ENCODE measurements around the gene PPP1R13L. TPM values are rescaled to one million over a fixed set of nuclear protein-coding genes. Genes with fewer than 3 reads are reported as not detected.

PPP1R13L gene
- total and polyA plus RNA-seq, 2 donors (not counting 1 experiment from before 2014, with no cell fraction given) = 3.0 to 5.8 TPM

DNA sequence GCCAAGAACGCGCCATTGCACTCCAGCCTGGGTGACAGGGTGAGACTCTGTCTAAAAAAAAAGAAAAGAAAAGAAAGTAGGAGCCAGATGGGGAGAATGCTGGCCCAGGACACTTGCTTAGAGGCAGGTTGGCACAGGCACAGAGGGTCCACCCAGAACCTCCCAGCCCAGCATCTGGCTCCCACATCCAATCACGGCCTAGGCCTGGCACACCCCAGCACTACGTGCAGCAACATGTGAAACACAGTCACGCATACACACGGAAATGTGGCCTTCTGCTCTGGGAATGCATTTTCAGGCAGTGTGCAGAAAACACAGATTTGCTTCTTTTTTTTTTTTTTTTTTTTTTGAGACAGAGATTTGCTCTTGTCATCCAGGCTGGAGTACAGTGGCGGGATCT lies 42.1 kb upstream of the PPP1R13L start:
- H3K4me1 ChIP-seq (ENCODE audit: control insufficient read depth, extremely low read depth, insufficient read depth, low read length) = peaks cover 11% of the 10 kb centered on the region
- TF ChIP-seq EZH2 (IDR thresholded peaks at IDR 0.05; ENCODE audit: low read length, missing control alignments) = no peak
- TF ChIP-seq, protein P1, sequence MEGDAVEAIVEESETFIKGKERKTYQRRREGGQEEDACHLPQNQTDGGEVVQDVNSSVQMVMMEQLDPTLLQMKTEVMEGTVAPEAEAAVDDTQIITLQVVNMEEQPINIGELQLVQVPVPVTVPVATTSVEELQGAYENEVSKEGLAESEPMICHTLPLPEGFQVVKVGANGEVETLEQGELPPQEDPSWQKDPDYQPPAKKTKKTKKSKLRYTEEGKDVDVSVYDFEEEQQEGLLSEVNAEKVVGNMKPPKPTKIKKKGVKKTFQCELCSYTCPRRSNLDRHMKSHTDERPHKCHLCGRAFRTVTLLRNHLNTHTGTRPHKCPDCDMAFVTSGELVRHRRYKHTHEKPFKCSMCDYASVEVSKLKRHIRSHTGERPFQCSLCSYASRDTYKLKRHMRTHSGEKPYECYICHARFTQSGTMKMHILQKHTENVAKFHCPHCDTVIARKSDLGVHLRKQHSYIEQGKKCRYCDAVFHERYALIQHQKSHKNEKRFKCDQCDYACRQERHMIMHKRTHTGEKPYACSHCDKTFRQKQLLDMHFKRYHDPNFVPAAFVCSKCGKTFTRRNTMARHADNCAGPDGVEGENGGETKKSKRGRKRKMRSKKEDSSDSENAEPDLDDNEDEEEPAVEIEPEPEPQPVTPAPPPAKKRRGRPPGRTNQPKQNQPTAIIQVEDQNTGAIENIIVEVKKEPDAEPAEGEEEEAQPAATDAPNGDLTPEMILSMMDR (conservative IDR thresholded peaks at IDR 0.05 in 1 of 2, IDR thresholded peaks at IDR 0.05 in 1 of 2; ENCODE audit: low read depth in 1 of 2, low read length in 2 of 2) = no peak
- H3K9ac ChIP-seq (ENCODE audit: insufficient read depth, low read length) = no peak overlapping the region
- H3K79me2 ChIP-seq (ENCODE audit: control insufficient read depth, insufficient read depth, low read length) = no peaks in the 10 kb centered on the region
- no peak overlapping the region for H3K4me3 ChIP-seq (replicated peaks in 1 of 4; ENCODE audit: control extremely low read depth in 1 of 4, insufficient read depth in 1 of 4, low read depth in 3 of 4, low read length in 4 of 4)
- no peaks in the 10 kb centered on the region for H4K20me1 ChIP-seq (ENCODE audit: control insufficient read depth, extremely low read depth, insufficient read depth, low read length)
- H3K27ac ChIP-seq (ENCODE audit: insufficient read depth, low read length) = no peak overlapping the region
- no peak overlapping the region for H3K4me2 ChIP-seq (ENCODE audit: extremely low read depth, insufficient read depth, low read length)
- H3K9me3 ChIP-seq (ENCODE audit: control insufficient read depth, insufficient read depth, low read depth, low read length) = no peaks in the 10 kb centered on the region
- H3K27me3 ChIP-seq (ENCODE audit: control insufficient read depth, insufficient read depth, low read length) = no peaks in the 10 kb centered on the region
- H3K36me3 ChIP-seq (ENCODE audit: control insufficient read depth, insufficient read depth, low read length) = no peaks in the 10 kb centered on the region
- H2AFZ ChIP-seq (ENCODE audit: low read length) = no peak overlapping the region
- DNase-seq (ENCODE audit: low read depth in 2 of 2) = no peak

- no peak overlapping the region for H3K4me3 ChIP-seq (replicated peaks in 1 of 4; ENCODE audit: control extremely low read depth in 1 of 4, insufficient read depth in 1 of 4, low read depth in 3 of 4, low read length in 4 of 4)
Observed at GRCh38 chr19:45446295-45446694, 41.4 kb upstream of the PPP1R13L start.

GRCh38 chr19:45445139-45445538 lies 40.3 kb upstream of the PPP1R13L start:
- Histone ChIP-seq H3K4me1 (ENCODE audit: control insufficient read depth, extremely low read depth, insufficient read depth, low read length) (peaks cover 16% of the 10 kb centered on the region), H3K4me3 (replicated peaks in 1 of 4; ENCODE audit: control extremely low read depth in 1 of 4, insufficient read depth in 1 of 4, low read depth in 3 of 4, low read length in 4 of 4) (no peak overlapping the region), H3K79me2 (ENCODE audit: control insufficient read depth, insufficient read depth, low read length) (no peaks in the 10 kb centered on the region), H3K9me3 (ENCODE audit: control insufficient read depth, insufficient read depth, low read depth, low read length) (no peaks in the 10 kb centered on the region), H3K36me3 (ENCODE audit: control insufficient read depth, insufficient read depth, low read length) (no peaks in the 10 kb centered on the region), H3K4me2 (ENCODE audit: extremely low read depth, insufficient read depth, low read length) (no peak overlapping the region), H3K27ac (ENCODE audit: insufficient read depth, low read length) (no peak overlapping the region), H2AFZ (ENCODE audit: low read length) (no peak overlapping the region), H3K27me3 (ENCODE audit: control insufficient read depth, insufficient read depth, low read length) (no peaks in the 10 kb centered on the region), H3K9ac (ENCODE audit: insufficient read depth, low read length) (no peak overlapping the region), H4K20me1 (ENCODE audit: control insufficient read depth, extremely low read depth, insufficient read depth, low read length) (no peaks in the 10 kb centered on the region)
- no peak for DNase-seq (ENCODE audit: low read depth in 2 of 2)
- no peak for TF ChIP-seq EZH2 (IDR thresholded peaks at IDR 0.05; ENCODE audit: low read length, missing control alignments)
- TF ChIP-seq, protein P1 (conservative IDR thresholded peaks at IDR 0.05 in 1 of 2, IDR thresholded peaks at IDR 0.05 in 1 of 2; ENCODE audit: low read depth in 1 of 2, low read length in 2 of 2) = no peak

More at GRCh38 chr19:45446295-45446694, 41.4 kb upstream of the PPP1R13L start:
- peak; percentile 36 to 60 for DNase-seq (ENCODE audit: low read depth in 2 of 2)
- Histone ChIP-seq H3K9ac (ENCODE audit: insufficient read depth, low read length) (no peak overlapping the region), H2AFZ (ENCODE audit: low read length) (no peak overlapping the region), H3K9me3 (ENCODE audit: control insufficient read depth, insufficient read depth, low read depth, low read length) (no peaks in the 10 kb centered on the region), H3K27me3 (ENCODE audit: control insufficient read depth, insufficient read depth, low read length) (no peaks in the 10 kb centered on the region), H3K36me3 (ENCODE audit: control insufficient read depth, insufficient read depth, low read length) (no peaks in the 10 kb centered on the region), H3K79me2 (ENCODE audit: control insufficient read depth, insufficient read depth, low read length) (no peaks in the 10 kb centered on the region), H3K4me2 (ENCODE audit: extremely low read depth, insufficient read depth, low read length) (no peak overlapping the region), H3K27ac (ENCODE audit: insufficient read depth, low read length) (no peak overlapping the region), H3K4me1 (ENCODE audit: control insufficient read depth, extremely low read depth, insufficient read depth, low read length) (peaks cover 11% of the 10 kb centered on the region), H4K20me1 (ENCODE audit: control insufficient read depth, extremely low read depth, insufficient read depth, low read length) (no peaks in the 10 kb centered on the region)
- no peak for TF ChIP-seq EZH2 (IDR thresholded peaks at IDR 0.05; ENCODE audit: low read length, missing control alignments)
- TF ChIP-seq, protein P1 (conservative IDR thresholded peaks at IDR 0.05 in 1 of 2, IDR thresholded peaks at IDR 0.05 in 1 of 2; ENCODE audit: low read depth in 1 of 2, low read length in 2 of 2) = peak; percentile 21 to 49
